Ishikawa (cell line): ENCODE measurements around the gene HAUS1.

ENCODE experiments used
- CEBPB ChIP-seq: IDR thresholded peaks from 2 replicates; pipeline ENCODE4 v1.6.1; 2012
- CREB1 ChIP-seq: IDR thresholded peaks from 2 replicates; pipeline ENCODE4 v1.6.1; 2012; ENCODE audit warnings: low read depth
- EGR1 ChIP-seq: IDR thresholded peaks from 2 replicates; pipeline ENCODE4 v1.6.1; 2012
- EP300 ChIP-seq: IDR thresholded peaks from 2 replicates; pipeline ENCODE4 v1.6.1; 2012; ENCODE audit warnings: borderline replicate concordance
- FOXM1 ChIP-seq: IDR thresholded peaks from 2 replicates; pipeline ENCODE4 v1.6.1; 2012; ENCODE audit warnings: low read depth, borderline replicate concordance
- MAX ChIP-seq: IDR thresholded peaks from 2 replicates; pipeline ENCODE4 v1.6.1; 2012
- NFIC ChIP-seq: IDR thresholded peaks from 2 replicates; pipeline ENCODE4 v1.6.1; 2012
- RAD21 ChIP-seq: IDR thresholded peaks from 2 replicates; pipeline ENCODE4 v1.6.1; 2012; ENCODE audit warnings: low read depth
- REST ChIP-seq: IDR thresholded peaks from 2 replicates; pipeline ENCODE4 v1.6.1; 2012; ENCODE audit warnings: low read depth, mild to moderate bottlenecking
- TAF1 ChIP-seq: IDR thresholded peaks from 2 replicates; pipeline ENCODE4 v1.6.1; 2012; ENCODE audit warnings: low read depth, mild to moderate bottlenecking
- TCF12 ChIP-seq: IDR thresholded peaks from 2 replicates; pipeline ENCODE4 v1.6.1; 2012; ENCODE audit warnings: low read depth
- TEAD4 ChIP-seq: IDR thresholded peaks from 2 replicates; pipeline ENCODE4 v1.6.1; 2012
- USF1 ChIP-seq: IDR thresholded peaks from 2 replicates; pipeline ENCODE4 v1.6.1; 2012
- YY1 ChIP-seq: IDR thresholded peaks from 2 replicates; pipeline ENCODE4 v1.6.1; 2012; ENCODE audit warnings: low read depth
- ZBTB7A ChIP-seq: IDR thresholded peaks from 2 replicates; pipeline ENCODE4 v1.6.1; 2012; ENCODE audit warnings: low read depth

Gene HAUS1

GRCh38 chr18:46110406-46110805 is 6.2 kb downstream of the HAUS1 start:
- TF ChIP-seq CREB1 (no peak), TEAD4 (no peak), YY1 (no peak), USF1 (no peak), TAF1 (no peak), CEBPB (no peak), FOXM1 (no peak), EP300 (no peak), REST (no peak), NFIC (no peak), TCF12 (no peak), EGR1 (no peak), RAD21 (no peak), MAX (no peak), ZBTB7A (no peak)

- TF ChIP-seq TEAD4 (no peak), NFIC (no peak), CEBPB (no peak), TAF1 (no peak), YY1 (no peak), EP300 (no peak), FOXM1 (no peak), RAD21 (no peak), USF1 (no peak)
These were observed 9.6 kb downstream of the HAUS1 start for GRCh38 chr18:46113751-46114150.

GRCh38 chr18:46130061-46130460 is 25.9 kb downstream of the HAUS1 start:
- no peak for TF ChIP-seq TEAD4

GRCh38 chr18:46133534-46133933 is 29.3 kb downstream of the HAUS1 start:
- TF ChIP-seq YY1: no peak

- TF ChIP-seq TCF12 (no peak), USF1 (peak; percentile 52; the same call in 1 of the 2 replicates), CEBPB (no peak), EGR1 (no peak)
These were observed 30.9 kb downstream of the HAUS1 start for GRCh38 chr18:46134920-46135675.

- no peak for TF ChIP-seq REST
- TF ChIP-seq NFIC: no peak
- TF ChIP-seq CEBPB: no peak
- TF ChIP-seq YY1: no peak
- TF ChIP-seq FOXM1: no peak
- no peak for TF ChIP-seq EP300
- no peak for TF ChIP-seq CREB1
- no peak for TF ChIP-seq USF1
These were observed 36.0 kb downstream of the HAUS1 start for GRCh38 chr18:46140173-46140572.
